Smooth muscle cell (in vitro differentiated cells): ENCODE data around the gene GBE1. TPM values are rescaled to one million over a fixed set of nuclear protein-coding genes. Genes with fewer than 3 reads are reported as not detected.

Experiments used
- DNase-seq: peaks from one replicate; lab custom pipeline; 2025; ENCODE audit not compliant: unreplicated experiment; lab: John Stamatoyannopoulos, UW
- H2AFZ ChIP-seq: fragments of 200-600 bp; sonication (generic); 2 replicates; pipeline ENCODE4 v1.6.0; 2016; ENCODE audit warnings: antibody characterized with exemption, low read depth, mild to moderate bottlenecking
- H3F3A ChIP-seq: fragments of 200-600 bp; sonication (generic); 2 replicates; pipeline ENCODE4 v1.6.0; 2017; ENCODE audit warnings: antibody characterized with exemption, low read depth
- H3K27ac ChIP-seq: fragments of 200-600 bp; sonication (generic); 2 replicates; pipeline ENCODE4 v1.5.1; 2016; ENCODE audit warnings: low read depth, mild to moderate bottlenecking
- H3K27me3 ChIP-seq: fragments of 200-600 bp; sonication (generic); 2 replicates; pipeline ENCODE4 v1.6.1; 2016; ENCODE audit warnings: low read depth, mild to moderate bottlenecking
- H3K36me3 ChIP-seq: fragments of 200-600 bp; sonication (generic); 2 replicates; pipeline ENCODE4 v1.5.1; 2016; ENCODE audit warnings: low read depth
- H3K4me1 ChIP-seq: fragments of 200-600 bp; sonication (generic); 2 replicates; pipeline ENCODE4 v1.5.1; 2016; ENCODE audit warnings: low read depth
- H3K4me2 ChIP-seq: fragments of 200-600 bp; sonication (generic); 2 replicates; pipeline ENCODE4 v1.6.0; 2016; ENCODE audit warnings: mild to moderate bottlenecking
- H3K4me3 ChIP-seq: fragments of 200-600 bp; sonication (generic); 2 replicates; pipeline ENCODE4 v1.5.1; 2016; ENCODE audit warnings: mild to moderate bottlenecking
- H3K79me2 ChIP-seq: fragments of 200-600 bp; sonication (generic); 2 replicates; pipeline ENCODE4 v1.6.0; 2016; ENCODE audit warnings: low read depth, mild to moderate bottlenecking
- H3K9ac ChIP-seq: fragments of 200-600 bp; sonication (generic); 2 replicates; pipeline ENCODE4 v1.6.0; 2016; ENCODE audit warnings: low read depth
- H3K9me3 ChIP-seq: fragments of 200-600 bp; sonication (generic); replicated peaks from 2 replicates; pipeline ENCODE4 v1.5.1; 2016; ENCODE audit warnings: low read depth
- H4K20me1 ChIP-seq: fragments of 200-600 bp; sonication (generic); 2 replicates; pipeline ENCODE4 v1.6.0; 2016; ENCODE audit warnings: low read depth
- WGBS: methylation state at CpG from one replicate; pipeline ENCODE4 v1.1.7; 2016; ENCODE audit warnings: low lambda C conversion rate; 5-methylcytosine and 5-hydroxymethylcytosine counted together
- polyA plus RNA-seq: library from polyadenylated mRNA; unstranded; fragments of >200 nt; fragmentation: Nextera tagmentation; extraction: Ambion mirVana; gene quantifications from 2 replicates; pipeline ENCODE4 v1.2.1, GENCODE V29; 2016
- total RNA-seq: library from RNA; depleted of rRNA; stranded (reverse); fragments of >200 nt; gene quantifications from 2 replicates; pipeline ENCODE4 v1.2.3, GENCODE V29; 2014
- TF ChIP-seq, protein P1 (sequence below): fragments of 200-600 bp; sonication (generic); IDR thresholded peaks from 2 replicates; pipeline ENCODE4 v1.5.1; 2017; ENCODE audit warnings: borderline replicate concordance, mild to moderate bottlenecking, antibody characterized with exemption; ENCODE audit not compliant: insufficient read depth, poor library complexity, severe bottlenecking

Gene GBE1
- total and polyA plus RNA-seq, 2 experiments from 2014 or later = 23.4 to 50.8 TPM

DNA sequence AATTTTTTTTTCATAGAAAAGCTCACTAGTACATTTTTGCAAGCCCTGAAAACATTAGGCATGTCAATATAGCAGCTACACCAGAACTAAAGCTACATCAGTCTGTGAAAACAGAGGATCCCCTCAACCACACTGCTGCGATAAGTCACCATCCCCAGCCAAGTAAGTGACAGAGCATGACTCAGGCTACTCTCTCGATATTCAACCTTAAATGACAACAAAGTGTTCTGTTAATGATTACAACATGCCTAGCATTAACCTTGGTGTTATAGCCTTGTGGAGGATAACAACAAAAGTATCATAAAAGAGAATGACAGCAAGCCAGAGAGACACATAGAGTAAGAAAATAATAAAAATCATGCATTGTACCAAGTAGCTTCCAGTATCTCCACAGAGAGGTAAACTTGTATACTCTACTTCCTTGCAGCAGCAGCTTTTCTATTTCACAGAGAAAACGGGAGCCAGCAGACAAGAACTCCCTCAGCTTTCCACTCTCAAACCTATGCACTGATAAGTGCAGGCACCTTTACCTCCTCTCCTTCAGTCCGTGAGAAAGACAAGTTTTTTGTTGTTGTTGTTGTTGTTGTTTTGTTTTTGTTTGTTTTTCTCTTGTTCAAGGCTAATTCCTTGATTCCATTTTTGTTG is 76.6 kb downstream of the GBE1 start:
- DNase-seq = no peak
- H3K9me3 ChIP-seq = no peaks in the 10 kb centered on the region
- WGBS = 52% methylated on average over 4 of the region's 4 CpGs
- no peak overlapping the region for H3K9ac ChIP-seq
- no peaks in the 10 kb centered on the region for H3K4me1 ChIP-seq
- H3F3A ChIP-seq = no peaks in the 10 kb centered on the region
- no peak overlapping the region for H3K4me3 ChIP-seq
- H3K79me2 ChIP-seq = no peaks in the 10 kb centered on the region
- TF ChIP-seq, protein P1, sequence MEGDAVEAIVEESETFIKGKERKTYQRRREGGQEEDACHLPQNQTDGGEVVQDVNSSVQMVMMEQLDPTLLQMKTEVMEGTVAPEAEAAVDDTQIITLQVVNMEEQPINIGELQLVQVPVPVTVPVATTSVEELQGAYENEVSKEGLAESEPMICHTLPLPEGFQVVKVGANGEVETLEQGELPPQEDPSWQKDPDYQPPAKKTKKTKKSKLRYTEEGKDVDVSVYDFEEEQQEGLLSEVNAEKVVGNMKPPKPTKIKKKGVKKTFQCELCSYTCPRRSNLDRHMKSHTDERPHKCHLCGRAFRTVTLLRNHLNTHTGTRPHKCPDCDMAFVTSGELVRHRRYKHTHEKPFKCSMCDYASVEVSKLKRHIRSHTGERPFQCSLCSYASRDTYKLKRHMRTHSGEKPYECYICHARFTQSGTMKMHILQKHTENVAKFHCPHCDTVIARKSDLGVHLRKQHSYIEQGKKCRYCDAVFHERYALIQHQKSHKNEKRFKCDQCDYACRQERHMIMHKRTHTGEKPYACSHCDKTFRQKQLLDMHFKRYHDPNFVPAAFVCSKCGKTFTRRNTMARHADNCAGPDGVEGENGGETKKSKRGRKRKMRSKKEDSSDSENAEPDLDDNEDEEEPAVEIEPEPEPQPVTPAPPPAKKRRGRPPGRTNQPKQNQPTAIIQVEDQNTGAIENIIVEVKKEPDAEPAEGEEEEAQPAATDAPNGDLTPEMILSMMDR = no peak
- H4K20me1 ChIP-seq = peaks cover 3% of the 10 kb centered on the region
- H2AFZ ChIP-seq = no peak overlapping the region
- H3K36me3 ChIP-seq = no peaks in the 10 kb centered on the region
- H3K27me3 ChIP-seq = no peaks in the 10 kb centered on the region
- H3K4me2 ChIP-seq = no peak overlapping the region
- H3K27ac ChIP-seq = no peak overlapping the region

DNA sequence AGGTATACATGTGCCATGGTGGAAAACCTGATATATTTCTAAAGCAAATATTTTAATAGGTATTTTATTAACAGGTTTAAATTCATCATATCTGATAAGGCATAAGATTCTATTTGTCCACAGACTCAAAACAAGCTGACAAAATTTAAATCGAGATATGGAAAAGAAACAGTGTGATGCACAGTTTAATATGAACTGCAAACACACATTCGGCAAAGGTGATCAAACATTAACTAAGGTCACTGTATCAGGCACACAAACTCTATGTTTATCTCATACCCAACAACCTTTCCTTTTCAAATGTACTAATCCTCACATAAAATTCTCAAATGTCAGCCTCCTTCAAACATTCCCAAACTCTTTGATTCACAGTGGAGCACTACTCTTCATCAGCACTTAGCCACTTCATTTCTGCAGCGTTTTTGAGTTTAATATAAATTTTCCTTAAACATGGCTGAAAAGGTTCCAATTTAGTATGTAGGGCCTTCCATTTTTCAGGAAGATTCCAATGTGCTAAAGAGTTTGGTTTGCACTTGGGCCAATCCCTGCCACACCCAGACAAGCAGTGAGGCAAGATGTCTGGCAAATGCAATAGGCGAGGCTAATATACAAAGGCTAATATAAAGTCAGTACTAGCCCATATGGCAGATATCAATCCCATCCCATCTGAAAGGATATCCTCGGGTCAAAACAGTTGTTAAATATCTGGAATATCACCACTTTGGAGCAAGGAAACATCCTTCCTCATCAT is 84.6 kb downstream of the GBE1 start:
- no peak for DNase-seq

DNA sequence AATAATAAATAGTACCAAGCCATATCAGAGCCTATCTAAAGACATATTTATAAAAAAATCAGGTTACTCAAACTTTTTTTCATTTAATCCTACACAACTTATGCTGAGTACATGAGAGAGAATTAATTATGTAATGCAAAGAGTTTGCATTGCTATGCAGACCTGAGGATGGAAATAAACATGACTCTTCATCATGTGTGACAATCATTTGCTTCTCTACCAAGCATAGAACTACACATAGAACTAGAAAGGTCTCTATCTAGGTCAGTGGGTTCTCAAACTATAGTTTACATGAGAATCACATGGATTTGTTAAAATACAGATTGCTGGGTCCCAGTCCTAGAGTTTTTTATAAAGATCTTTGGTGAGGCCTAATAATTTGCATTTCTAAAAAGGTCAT is 86.8 kb downstream of the GBE1 start:
- Histone ChIP-seq H3K9me3 (no peaks in the 10 kb centered on the region), H3K79me2 (no peaks in the 10 kb centered on the region), H3F3A (no peaks in the 10 kb centered on the region), H4K20me1 (no peaks in the 10 kb centered on the region), H3K36me3 (no peaks in the 10 kb centered on the region), H3K4me3 (no peak overlapping the region), H3K27me3 (no peaks in the 10 kb centered on the region), H3K4me1 (no peaks in the 10 kb centered on the region), H2AFZ (no peak overlapping the region), H3K27ac (no peak overlapping the region), H3K9ac (no peak overlapping the region), H3K4me2 (no peak overlapping the region)
- DNase-seq = no peak
- TF ChIP-seq, protein P1 = no peak

More for the DNA sequence above, 84.6 kb downstream of the GBE1 start:
- no peak overlapping the region for H3K4me3 ChIP-seq
- TF ChIP-seq, protein P1 = no peak
- WGBS = 90% methylated on average over 5 of the region's 5 CpGs
- no peak overlapping the region for H2AFZ ChIP-seq
- H3F3A ChIP-seq = no peaks in the 10 kb centered on the region
- H3K36me3 ChIP-seq = no peaks in the 10 kb centered on the region
- no peak overlapping the region for H3K9ac ChIP-seq
- no peaks in the 10 kb centered on the region for H3K9me3 ChIP-seq
- H3K4me2 ChIP-seq = no peak overlapping the region
- no peaks in the 10 kb centered on the region for H3K27me3 ChIP-seq
- H3K27ac ChIP-seq = no peak overlapping the region
- H4K20me1 ChIP-seq = no peaks in the 10 kb centered on the region
- H3K79me2 ChIP-seq = no peaks in the 10 kb centered on the region
- H3K4me1 ChIP-seq = no peaks in the 10 kb centered on the region
